22Rv1 (cell line): ENCODE measurements around the gene GMFB.

Source experiments
- CTCF ChIP-seq: fragments of 450-650 bp; IDR thresholded peaks from 2 replicates; pipeline ENCODE4 v1.5.1; 2017; ENCODE audit warnings: mild to moderate bottlenecking
- ZFX ChIP-seq: fragments of 450-650 bp; IDR thresholded peaks from 2 replicates; pipeline ENCODE4 v1.6.1; 2017; ENCODE audit warnings: antibody characterized with exemption, borderline replicate concordance

GRCh38 chr14:54440873-54441868, 47.6 kb downstream of the GMFB start, which contains the start of gene CNIH1:
- TF ChIP-seq CTCF, result peak; percentile 98
- 0 out of 2 replicates have a peak, but pooled peaks have one; percentile 65 for TF ChIP-seq ZFX
